Brain microvascular endothelial cell (primary cell): ENCODE data around the gene RHBDF2.

Experiments
- DNase-seq: peaks from one replicate; pipeline ENCODE4 v3.0.0-alpha.2; 2020
- H3K27ac ChIP-seq: fragments of 250-450 bp; sonication (Bioruptor Pico); 2 replicates; pipeline ENCODE4 v1.5.1; 2020; ENCODE audit warnings: mild to moderate bottlenecking, moderate library complexity
- H3K27me3 ChIP-seq: fragments of 250-450 bp; sonication (Bioruptor Pico); replicated peaks from 2 replicates; pipeline ENCODE4 v1.5.1; 2020; ENCODE audit warnings: mild to moderate bottlenecking
- H3K36me3 ChIP-seq: fragments of 250-450 bp; sonication (Bioruptor Pico); replicated peaks from 2 replicates; pipeline ENCODE4 v1.5.1; 2020; ENCODE audit warnings: mild to moderate bottlenecking
- H3K4me3 ChIP-seq: 2 replicates; pipeline ENCODE4 v1.5.1; 2011; ENCODE audit warnings: low read depth, mild to moderate bottlenecking, control low read depth, low read length, moderate library complexity
- CTCF ChIP-seq: IDR thresholded peaks from 2 replicates; pipeline ENCODE4 v1.5.1; 2011; ENCODE audit warnings: low read depth, mild to moderate bottlenecking, moderate library complexity, low read length, control low read depth, inconsistent platforms; ENCODE audit errors: missing control alignments
- in situ Hi-C: cut with HindIII; loops from 2 replicates; pipeline ENCODE4 v1.10.0; 2017; ENCODE audit warnings: low sequenced_read_pairs, low pct_ligation_motif_present

RHBDF2 gene

DNA sequence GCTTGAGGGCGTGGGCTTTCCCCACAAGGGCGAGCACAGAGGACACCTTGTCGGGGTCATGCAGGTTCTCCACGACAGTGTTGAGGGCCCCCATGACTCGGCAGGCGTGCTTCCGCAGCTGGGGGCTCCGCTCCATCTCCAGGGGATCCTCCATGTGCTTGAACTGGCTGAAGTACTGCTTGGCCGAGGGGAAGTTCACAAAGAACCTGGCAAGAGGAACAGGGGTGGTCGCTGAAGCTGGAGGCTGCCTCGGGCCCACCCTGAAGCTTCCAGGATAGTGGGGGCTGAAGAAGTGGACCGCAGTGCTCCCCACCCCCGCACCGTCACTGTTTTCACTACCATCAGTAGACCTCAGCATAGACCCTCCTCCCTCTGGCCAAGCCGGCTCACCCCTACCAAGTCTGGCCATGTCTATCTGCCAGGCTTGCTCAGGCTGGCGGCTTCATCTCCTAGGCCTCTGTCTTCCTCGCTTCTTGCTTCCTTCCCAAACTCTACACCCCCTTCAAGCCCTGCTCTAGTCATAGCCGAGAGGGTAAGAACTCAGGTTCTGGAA, 30.3 kb upstream of the RHBDF2 start:
- H3K27me3 ChIP-seq = no peaks in the 10 kb centered on the region
- no peaks in the 10 kb centered on the region for H3K36me3 ChIP-seq
- in situ Hi-C loops = no loop called here
- no peak overlapping the region for H3K4me3 ChIP-seq
- no peak overlapping the region for H3K27ac ChIP-seq
- TF ChIP-seq CTCF = no peak
- no peak for DNase-seq

DNA sequence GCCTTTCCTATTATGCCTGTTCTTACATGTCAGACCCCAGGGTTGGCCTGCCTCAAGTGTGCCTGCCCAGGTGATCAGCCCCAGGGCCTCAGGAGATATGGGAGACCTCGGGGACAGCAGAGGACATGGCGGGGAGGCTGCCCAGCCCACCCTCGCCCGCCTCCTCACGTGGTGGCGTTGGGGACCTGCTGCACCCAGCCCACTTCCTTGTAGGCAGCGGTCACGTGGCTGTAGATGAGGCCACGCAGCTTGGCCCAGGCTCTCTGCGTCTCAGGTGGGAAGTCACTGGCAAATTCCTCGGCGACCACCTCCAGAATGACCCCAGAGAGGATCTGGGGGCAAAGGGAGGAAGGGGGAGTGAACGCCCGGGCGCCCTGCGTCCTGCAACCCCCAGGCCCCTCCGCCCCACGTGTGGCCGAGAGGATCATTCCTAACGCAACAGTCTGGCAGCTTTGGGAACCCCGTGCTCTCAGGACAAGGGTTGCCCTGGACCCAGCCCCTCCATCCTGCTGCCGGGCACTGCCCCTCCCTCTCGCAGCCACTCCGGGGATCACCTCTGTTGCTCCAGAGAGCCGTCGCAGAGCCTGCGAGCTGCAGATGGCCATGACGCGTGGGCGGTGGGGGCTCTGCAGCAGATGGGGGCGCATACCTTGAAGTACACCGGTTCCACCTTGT, 29.7 kb upstream of the RHBDF2 start:
- in situ Hi-C loops = no loop called here
- H3K36me3 ChIP-seq = no peaks in the 10 kb centered on the region
- no peak for DNase-seq
- no peak for TF ChIP-seq CTCF
- peak overlapping the region; percentile 65 for H3K27ac ChIP-seq
- no peak overlapping the region for H3K4me3 ChIP-seq
- H3K27me3 ChIP-seq = no peaks in the 10 kb centered on the region

DNA sequence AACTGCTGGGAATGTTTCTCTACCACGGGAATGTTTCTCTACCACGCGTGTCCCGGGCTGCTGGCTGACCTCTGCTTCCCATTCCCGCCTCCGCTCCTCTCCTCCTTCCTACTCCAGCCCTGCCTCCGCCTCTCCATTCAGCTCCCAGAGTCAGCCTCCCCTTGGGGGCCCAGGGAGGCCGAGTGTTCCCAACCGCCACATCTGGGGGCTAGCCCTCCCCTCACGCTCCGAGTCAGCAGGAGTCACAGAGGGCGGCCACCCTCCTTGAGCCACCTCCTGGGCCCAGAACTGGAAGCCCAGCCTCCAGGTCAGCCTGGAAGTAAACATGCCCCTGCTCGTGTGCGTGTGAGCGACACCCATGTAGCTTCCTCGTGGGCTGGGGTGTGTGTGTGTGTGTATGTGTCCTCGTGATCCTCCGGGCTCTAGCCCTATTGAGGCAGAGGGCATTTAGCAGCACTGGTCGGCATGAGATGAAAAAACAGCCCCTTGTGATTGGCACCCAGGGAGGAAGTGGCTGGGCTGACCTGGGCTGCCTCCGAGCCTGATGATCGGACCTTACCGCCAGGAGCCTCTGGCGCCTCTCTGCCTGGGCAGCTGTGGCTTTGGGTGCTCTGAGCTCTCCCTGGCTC, 29.0 kb upstream of the RHBDF2 start:
- Histone ChIP-seq H3K36me3 (no peaks in the 10 kb centered on the region), H3K4me3 (no peak overlapping the region), H3K27me3 (no peaks in the 10 kb centered on the region), H3K27ac (peak overlapping the region; percentile 65)
- TF ChIP-seq CTCF = no peak
- in situ Hi-C loops = no loop called here
- no peak for DNase-seq

DNA sequence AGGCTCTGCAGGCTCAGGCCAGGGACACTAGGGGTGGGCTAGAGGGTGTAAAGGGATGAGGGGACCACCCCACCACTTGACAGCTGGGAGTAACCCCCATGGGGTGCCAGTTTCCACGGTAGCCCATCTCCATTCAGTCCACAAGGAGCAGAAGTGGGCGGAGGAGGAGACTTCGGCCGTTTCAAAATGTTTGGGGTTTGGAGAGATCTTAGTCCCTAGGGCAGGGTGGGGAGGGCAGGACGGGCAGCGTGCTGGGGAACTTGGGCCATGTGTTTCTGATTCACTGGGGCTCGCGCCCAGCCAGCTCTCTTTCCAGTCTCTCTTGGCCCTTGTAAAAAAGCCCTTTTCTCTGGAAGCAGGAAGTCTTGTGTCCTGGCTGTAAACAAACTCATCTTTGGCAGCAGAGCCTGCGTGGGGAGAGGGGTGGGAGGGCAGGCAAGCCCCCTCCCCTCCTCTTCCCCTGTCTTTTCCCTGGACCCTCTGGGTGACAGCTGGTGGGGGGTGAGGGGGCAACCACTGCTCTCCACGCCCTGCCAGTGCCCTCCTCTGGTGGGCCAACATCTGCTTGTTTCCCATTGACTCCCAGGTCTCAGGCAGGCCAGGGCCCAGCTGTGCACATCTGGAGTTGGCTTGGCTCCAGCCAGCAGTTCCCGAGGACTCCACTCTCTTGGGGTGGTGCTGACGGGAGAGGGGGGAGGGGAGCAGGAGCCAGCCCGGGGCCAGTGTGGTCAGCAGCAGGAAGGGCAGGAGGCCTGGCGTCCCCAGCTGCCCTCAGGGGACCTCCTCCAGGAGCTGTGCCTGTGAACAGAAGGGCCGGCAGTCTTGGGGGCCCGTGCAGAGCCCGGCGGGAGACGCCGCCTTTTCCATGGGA, 28.2 kb upstream of the RHBDF2 start:
- peak; percentile 57 for DNase-seq
- Histone ChIP-seq H3K27me3 (no peaks in the 10 kb centered on the region), H3K36me3 (no peaks in the 10 kb centered on the region), H3K4me3 (no peak overlapping the region), H3K27ac (peak overlapping the region; percentile 65)
- TF ChIP-seq CTCF = no peak
- in situ Hi-C loops = no loop called here

DNA sequence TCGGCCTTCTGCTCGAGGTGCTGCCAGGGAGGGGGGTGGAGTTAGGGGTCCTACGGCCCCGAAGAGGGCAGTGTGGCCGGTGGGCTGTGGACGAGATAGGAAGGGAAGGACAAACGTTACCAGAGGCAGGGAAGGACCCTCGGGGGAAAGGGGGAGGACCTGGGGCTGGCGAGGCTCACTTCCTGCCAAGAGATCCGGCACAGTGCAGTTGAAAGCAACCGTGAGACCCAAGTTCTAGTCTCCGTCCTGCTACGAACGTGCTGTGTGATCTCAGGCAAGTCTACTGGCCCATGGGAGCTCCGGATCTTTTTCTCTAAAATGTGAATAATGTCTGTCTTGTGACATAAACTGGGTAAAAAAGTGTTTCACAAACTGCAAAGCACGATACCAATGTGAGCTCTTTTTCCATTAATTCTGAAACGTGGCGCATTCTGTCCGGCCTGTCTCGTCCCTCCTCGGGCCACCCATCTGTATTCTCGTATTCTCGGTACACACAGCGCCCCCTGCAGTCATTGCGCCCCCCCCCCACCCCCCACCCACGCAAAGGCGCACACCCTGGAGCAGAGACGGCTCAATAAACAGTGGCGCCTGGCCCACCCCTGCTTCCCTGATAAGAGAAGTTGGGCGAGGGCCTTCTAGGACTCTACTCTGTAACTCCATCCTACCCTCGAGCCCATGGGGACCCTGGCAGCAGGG, 27.5 kb upstream of the RHBDF2 start:
- no peaks in the 10 kb centered on the region for H3K36me3 ChIP-seq
- DNase-seq = no peak
- in situ Hi-C loops = no loop called here
- no peak overlapping the region for H3K4me3 ChIP-seq
- H3K27ac ChIP-seq = peak overlapping the region; percentile 65
- TF ChIP-seq CTCF = peak; percentile 42
- H3K27me3 ChIP-seq = no peaks in the 10 kb centered on the region
